NCI-H82 (cell line): ENCODE results near the gene PSMB2.

ENCODE experiments used
- DNase-seq: peaks from one replicate; lab custom pipeline; 2025; lab: John Stamatoyannopoulos, UW

PSMB2 gene

DNA sequence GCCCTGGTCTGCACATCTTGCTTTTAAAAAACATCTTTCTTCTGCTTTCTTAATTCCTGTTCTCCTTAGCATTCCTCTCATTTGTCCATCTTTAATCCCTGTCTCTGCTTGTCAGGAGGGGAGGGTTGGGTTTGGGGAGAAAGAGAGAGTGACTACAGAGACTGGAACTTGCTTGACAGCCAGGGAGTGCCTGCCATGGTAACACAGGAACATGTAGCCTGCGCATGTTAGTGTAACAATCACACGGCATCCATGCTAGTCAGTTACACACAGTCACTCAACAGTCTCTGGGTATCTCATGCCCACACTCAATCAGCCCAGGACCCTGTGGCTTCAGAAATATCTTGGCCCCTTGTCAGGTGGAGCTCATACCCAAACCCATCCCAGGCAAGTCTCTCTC lies 69.0 kb downstream of the PSMB2 start:
- no peak for DNase-seq

DNA sequence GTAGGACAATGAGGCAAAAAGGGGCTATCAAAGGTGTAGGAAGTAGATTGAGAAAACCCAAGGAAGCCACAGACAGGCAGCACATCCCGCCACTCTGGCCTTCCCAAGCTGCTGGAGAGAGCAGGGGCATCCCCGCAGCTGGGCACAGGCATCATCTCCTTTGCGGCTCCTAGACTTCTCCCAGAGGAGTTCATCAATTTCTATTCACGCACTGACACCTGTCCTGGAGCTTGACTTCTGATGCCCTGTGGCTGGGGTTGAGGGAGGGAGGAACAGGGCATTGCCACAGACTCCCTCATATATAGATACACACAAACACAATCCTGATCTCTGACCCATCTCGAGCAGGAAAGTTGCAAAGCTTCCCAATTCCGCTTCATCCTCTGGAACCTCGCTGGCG lies 70.1 kb downstream of the PSMB2 start:
- DNase-seq = no peak

DNA sequence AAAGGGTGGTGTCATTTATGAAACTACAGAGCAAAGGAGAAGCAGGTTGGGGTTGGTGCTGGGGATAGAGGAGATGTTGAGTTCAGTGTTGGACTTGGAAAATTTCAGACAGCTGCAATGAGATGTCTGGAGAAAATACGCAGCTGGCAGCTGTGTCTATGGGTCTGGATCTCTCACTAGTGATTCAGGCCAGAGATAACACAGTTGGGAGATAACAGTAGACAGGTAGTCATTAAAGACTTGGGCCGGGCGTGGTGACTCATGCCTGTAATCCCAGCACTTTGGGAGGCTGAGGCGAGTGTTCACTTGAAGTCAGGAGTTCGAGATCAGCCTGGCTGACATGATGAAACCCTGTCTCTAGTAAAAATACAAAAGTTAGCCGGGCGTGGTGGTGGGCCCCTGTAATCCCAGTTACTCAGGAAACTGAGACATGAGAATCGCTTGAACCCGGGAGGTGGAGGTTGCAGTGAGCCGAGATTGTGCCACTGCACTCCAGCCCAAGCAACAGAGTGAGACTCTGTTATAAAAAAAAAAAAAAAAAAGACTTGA lies 70.7 kb downstream of the PSMB2 start:
- DNase-seq = no peak

- no peak for DNase-seq
These were observed 71.4 kb downstream of the PSMB2 start for GRCh38 chr1:35569936-35570335.

- DNase-seq = peak; percentile 87
These were observed 72.3 kb downstream of the PSMB2 start for GRCh38 chr1:35568975-35569395.

DNA sequence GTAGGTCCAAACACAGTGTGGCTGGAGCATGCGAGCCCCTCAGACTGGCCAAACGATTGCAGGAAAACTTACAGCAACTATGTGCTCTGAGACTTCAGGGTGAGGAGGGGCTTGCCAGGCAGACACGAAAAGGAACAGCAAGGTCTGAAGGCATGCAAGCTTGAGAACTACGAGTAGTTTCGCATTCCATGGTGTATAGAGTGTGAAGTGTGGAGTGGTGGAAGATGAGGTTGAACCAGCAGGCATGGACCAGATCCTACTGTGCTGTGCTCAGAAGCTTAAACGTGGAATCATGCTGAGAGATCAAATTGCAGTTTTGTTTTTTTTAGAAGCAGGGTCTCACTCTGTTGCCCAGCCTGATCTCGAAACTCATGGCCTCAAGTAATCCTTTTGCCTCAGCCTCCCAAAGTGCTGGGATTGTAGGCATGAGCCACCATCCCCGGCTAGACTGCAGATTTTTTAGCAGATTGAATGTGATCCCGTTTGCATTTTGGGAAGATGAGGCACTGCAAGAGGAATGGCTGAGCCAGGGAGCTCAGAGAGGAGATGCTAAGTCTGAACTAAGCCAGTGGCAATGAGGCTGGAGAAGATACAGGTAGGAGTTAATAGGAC lies 73.3 kb downstream of the PSMB2 start:
- DNase-seq = no peak

- DNase-seq = no peak
These were observed 75.6 kb downstream of the PSMB2 start for GRCh38 chr1:35565742-35566133.

GRCh38 chr1:35564884-35565741 lies 76.2 kb downstream of the PSMB2 start:
- DNase-seq = no peak

- DNase-seq = peak; percentile 90
These were observed 77.1 kb downstream of the PSMB2 start for GRCh38 chr1:35564037-35564883.

- no peak for DNase-seq
These were observed 78.2 kb downstream of the PSMB2 start for GRCh38 chr1:35563166-35563565.

GRCh38 chr1:35561972-35562680 lies 79.2 kb downstream of the PSMB2 start:
- no peak for DNase-seq

DNA sequence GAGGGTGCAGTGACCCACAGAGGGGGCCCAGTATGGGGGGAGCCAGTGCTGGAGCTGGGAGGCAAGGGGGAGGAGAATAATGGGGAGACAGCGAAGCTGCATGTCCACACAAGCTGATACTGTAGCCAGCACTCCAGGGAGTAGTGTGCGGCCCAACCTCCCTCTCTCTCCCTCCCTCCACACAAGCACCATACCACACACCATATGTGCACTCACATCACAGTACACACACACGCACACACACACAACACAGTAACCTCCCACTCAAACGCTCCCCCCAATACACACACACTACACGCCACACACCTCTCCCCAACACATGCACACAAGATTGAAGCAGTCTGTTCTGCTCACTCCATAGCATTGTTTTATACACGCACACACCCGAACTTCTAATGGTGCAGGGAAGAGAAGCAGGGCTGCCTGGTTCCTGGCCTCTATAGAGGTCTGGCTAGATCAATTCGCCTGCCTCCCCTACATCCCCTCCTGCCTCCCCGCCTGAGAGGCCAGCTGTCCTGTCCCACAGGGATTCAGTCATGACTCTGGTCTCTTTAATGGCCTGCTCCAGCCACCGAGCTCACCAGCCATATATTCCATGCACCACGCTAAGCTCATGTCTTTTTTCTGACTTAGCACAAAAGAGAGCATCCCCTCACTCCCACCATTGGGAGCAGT lies 79.9 kb downstream of the PSMB2 start:
- no peak for DNase-seq

DNA sequence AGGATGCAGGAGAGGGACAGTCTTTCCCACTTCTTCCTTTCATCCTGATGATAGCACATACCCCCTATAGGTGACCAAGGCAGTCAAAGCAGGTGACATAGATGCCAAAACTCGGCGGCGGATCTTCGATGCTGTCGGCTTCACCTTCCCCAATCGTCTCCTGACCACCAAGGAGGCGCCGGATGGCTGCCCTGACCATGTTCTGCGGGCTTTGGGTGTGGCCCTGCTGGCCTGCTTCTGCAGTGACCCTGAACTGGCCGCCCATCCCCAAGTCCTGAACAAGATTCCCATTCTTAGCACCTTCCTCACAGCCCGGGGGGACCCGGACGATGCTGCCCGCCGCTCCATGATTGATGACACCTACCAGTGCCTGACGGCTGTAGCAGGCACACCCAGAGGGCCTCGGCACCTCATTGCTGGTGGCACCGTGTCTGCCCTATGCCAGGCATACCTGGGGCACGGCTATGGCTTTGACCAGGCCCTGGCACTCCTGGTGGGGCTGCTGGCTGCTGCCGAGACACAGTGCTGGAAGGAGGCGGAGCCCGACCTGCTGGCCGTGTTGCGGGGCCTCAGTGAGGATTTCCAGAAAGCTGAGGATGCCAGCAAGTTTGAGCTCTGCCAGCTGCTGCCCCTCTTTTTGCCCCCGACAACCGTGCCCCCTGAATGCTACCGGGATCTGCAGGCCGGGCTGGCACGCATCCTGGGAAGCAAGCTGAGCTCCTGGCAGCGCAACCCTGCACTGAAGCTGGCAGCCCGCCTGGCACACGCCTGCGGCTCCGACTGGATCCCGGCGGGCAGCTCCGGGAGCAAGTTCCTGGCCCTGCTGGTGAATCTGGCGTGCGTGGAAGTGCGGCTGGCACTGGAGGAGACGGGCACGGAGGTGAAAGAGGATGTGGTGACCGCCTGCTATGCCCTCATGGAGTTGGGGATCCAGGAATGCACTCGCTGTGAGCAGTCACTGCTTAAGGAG lies 80.8 kb downstream of the PSMB2 start:
- DNase-seq = no peak

DNA sequence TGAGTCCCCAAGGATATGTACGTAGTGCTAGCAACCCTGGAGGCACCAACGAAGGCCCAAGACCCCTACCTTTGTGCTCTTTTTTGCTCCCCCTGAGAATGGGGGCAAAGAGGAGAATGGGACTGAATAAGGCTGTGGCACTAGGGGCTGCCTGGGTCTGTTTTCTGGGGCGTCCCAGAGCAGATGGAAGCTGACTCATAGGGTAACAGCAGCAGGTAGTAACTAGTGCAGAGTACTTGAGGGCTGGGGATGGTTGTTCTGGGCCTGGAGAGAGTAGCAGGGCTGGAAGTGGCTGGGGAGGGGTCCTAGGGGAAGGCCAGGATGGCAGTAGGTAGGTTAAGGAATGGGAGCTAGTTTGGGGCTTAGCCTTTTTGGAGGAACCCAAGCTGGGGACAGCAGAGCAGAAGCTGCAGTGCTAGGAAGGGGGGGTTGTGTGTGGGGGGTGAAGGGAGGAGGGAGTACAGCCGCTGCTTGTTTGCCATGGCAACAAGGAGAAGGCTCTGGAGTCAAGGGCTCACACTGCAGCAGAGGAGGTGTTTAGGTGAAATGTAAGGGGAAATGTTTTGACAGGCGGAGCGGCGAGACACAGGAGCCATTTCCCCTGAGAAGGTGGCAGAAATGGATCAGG lies 81.9 kb downstream of the PSMB2 start:
- DNase-seq = no peak

- peak; percentile 79 for DNase-seq
These were observed 82.7 kb downstream of the PSMB2 start for GRCh38 chr1:35558374-35559316.

- DNase-seq = peak; percentile 99
These were observed 83.5 kb downstream of the PSMB2 start, which contains the start of gene NCDN for GRCh38 chr1:35557611-35558373. TSS of gene NCDN (plus strand) at chr1:35557799. CDS start at chr1:35558191, 392 bp downstream.

DNA sequence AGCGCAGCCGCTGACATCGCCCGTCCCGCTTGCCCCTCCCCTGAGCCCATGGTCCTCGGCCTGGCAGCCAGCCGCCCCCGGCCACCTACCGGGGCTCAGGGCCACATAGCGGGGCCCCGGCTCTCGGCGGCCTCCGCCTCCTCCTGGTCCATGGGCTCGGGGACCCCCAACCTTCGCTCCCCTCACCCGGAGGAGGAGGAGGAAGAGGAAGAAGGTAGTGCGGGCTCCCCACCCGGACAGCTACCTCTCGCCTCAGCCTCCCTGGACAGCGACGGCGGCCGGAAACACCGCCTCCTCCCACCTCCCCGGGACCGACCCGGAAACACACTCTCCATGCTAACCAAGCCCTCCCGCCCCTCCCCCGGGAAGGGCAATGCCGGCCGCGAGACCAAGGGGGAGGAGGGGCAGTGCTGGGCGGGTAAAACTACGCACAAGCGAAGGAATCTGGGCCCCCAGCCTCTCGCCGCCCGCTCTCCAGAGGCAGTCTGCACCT lies 84.2 kb downstream of the PSMB2 start, which contains the start of gene KIAA0319L:
Gene KIAA0319L (minus strand): TSS at position 286 of the 493 bp plus-strand sequence. CDS start 2,912 bp downstream, outside the sequence.
- DNase-seq = peak; percentile 94
